HG02884 (cell line): ENCODE results near the gene CLEC11A.

ENCODE experiments used
- ATAC-seq: cut with Tn5 transposase; IDR thresholded peaks from one replicate; pipeline ENCODE4 v1.9.1; 2021; ENCODE audit warnings: mild to moderate bottlenecking, moderate library complexity; ENCODE audit not compliant: unreplicated experiment

Gene CLEC11A

DNA sequence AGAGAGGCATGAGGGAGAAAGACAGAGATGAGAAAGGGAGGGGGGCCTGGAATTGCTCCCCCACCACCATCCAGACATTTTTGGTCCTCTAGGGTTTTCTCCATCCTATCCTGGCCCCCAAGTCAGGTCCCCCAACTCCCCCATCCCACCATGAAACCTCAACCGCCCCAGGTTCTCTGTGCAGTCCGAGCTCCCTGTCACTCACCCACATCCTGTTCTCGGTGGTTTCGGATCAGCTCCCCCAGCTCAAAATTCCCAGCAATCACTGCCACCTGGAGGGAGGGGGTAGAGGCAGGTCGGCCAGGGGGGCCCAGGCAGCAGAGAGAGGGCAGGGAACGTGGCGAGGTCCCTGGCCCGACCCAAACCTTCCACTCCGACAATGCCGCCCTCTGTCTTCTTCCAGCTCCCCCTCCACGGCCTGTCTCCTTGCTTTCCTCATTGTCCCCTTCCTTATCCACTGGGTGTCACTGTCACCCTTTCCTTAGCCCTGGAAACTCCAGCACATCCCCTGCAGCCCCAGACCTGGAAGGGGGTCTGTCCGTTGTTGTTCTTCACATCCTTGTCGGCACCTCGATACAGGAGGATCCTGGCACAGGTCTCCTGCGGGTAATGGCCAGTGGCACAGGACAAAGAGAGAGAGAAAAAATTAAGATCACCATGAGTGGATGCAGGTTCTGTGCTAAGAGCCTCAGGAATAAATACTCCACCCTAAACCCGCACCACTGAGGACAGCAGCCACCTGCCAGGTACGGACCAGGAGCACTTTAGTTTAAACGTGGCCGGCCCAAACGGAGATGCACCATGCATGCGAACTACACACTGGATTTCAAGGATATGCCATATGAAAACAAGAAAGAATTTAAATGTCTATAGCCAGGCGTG lies 19.0 kb upstream of the CLEC11A start:
- ATAC-seq, result no peak

DNA sequence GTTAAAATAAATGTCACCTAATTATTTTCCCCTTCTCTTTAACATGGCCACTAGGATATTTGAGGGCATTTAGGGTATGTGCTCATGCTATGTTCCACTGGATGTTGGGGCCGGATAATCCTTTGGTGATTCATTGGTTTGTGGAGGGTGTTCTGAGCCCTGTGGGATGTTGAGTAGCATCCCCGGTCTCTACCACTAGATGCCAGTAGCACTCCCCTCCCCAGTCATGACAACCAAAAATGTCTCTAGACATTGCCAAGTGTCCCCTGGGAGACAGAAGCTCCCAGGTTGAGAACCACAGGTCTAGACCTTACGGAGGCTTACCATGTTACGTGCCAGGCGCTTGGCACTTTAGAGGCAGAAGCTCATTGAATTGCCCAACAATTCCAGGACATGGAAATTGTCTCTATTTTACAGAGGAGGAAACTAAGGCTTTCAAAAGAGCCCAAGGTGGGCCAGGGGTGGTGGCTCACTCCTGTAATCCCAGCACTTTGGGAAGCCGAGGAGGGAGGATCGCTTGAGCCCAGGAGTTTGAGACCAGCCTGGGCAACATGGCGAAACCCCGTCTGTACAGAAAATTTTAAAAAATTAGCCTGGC lies 17.6 kb upstream of the CLEC11A start:
- ATAC-seq, result no peak

DNA sequence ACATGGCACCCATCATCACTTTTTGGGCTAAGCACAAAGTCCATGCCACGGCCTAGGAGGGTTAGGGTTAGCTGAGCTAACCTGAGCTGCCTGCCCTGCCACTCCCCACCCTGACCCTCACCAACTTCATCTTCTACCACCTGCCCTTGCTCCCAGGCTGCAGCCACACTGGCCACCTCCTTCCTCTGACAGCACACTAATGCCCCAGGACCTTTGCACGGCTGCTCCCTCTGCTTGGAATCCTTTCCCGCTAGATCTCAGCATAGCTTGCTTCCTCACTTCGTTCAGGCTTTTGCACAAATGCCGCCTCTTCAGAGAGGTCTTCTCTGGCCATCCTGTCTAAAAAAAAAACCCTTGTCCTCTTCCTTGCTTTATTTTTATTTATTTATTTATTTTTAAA lies 16.8 kb upstream of the CLEC11A start:
- no peak for ATAC-seq

DNA sequence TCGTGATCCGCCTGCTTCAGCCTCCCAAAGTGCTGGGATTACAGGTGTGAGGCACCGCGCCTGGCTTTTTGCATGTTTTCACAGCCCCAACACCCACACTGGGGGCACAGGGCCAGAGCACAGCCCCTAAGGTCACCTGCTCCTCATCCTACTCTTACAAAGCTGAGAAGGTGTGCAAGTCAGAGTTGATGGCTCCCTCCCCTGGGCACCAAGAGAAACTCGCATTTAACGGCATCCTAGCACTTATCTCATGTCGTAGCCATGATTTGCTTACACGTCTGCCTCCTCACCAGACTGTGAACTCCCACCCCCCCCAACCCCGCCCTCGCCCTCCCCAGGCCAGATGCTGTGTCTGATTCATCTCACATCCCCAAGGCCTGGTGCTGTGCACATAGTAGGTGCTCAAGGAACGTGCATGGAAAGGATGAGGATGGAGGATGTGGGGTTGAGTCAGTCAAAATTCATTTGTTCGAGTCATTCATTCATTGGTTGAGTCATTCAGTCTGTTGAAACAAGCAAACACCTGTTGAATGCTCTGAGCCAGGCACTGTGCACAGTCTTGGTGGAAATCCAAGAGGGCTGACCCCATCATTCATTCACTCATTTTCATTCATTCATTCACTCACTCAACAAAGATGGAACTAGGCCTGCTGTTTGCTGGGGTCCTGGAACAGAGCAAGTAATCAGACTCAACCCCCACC lies 14.8 kb upstream of the CLEC11A start:
- no peak for ATAC-seq

DNA sequence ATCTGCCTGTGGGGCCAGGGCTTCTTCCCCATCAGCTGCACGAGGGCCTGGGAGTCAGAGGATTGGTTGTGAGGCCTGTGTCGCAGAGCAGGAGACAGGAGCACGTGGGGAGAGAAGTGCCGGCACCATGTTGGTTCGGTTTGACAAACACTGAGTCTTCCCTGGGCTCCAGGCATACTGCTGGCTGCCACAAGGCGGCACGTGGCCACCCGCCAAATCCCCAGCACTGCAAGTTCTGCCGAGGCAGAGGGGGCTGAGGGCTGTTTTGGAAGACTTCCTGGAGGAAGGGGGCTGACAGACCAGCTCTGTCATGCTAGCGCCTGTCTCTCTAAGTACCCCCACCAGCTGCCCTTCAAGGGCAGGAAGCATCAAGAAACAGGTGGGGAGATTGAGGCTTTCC lies 13.1 kb upstream of the CLEC11A start:
- ATAC-seq, result no peak

DNA sequence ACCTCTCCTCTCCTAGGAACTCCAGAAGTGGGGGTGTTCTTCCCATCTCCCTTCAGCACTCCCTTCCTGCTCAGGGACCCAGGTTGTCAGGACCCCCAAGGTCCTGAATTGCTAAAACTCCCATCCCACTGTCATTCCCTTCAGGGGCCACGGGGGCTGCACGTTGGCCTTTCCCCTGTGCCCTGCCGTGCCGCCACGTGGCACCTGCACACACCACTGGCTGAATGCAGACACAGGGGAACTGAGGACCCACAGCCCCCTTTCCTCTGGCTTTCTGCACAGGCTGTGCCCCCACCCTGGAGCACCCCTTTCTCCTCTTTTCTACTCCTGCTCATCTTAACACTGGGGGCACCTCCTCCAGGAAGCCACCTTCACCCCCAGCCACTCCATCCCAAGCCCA lies 12.6 kb upstream of the CLEC11A start:
- no peak for ATAC-seq

DNA sequence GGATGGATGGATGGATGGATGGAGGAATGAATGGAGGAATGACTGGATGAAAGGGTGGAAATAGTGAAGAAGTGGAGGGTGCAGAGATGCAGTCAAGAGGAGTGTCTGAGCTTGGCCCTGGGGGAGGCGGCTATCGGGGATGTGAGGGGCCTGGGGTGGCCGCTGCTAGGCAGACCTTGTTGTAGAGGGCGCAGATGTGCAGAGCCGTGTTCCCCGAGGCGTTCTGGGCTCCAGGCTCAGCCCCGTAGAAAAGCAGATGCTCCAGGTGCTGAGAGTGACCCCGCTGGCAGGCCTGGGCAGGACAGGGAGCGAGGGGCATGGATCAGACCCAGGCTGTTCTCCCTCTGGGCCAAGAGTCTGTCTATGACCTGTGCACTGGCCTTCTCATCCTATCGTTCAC lies 12.0 kb upstream of the CLEC11A start:
- no peak for ATAC-seq

DNA sequence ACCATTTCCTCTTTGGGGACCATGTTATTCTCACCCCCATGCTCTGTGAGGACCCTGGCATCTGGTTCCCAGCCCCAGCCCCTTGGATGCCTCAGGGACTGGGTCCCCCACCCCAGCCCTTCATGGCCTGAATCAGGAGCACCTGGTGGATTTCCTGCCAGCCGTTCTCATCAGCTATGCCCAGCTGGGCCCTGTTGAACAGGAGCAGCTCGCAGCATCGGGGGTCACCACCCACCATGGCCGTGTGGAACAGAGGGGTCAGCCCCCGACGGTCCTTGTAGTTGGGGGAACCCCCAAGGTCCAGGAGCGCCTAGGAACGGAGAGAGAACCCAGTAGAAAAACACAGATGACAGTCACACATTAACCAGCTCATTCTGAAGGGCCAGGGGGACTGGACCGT lies 11.4 kb upstream of the CLEC11A start:
- ATAC-seq, result no peak

DNA sequence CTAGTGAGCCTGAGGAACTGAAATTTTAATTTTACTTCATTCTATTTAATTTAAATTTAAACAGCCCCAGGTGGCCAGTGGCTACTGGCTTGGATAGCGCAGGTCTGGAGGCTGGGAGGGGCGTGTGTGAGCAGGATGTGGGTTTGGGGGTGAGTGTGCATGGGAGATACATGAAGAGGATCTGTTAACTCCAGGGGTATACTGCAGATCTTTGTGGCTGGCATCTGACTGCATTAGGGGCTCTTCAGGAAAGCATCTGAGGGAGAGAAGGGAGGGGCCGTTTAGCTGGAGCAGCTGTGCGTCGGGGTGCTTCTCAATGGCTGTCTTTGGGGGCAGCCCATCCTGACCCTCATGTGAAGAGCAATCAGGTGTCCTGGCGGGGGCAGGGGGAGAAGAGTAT lies 10.3 kb upstream of the CLEC11A start:
- no peak for ATAC-seq

DNA sequence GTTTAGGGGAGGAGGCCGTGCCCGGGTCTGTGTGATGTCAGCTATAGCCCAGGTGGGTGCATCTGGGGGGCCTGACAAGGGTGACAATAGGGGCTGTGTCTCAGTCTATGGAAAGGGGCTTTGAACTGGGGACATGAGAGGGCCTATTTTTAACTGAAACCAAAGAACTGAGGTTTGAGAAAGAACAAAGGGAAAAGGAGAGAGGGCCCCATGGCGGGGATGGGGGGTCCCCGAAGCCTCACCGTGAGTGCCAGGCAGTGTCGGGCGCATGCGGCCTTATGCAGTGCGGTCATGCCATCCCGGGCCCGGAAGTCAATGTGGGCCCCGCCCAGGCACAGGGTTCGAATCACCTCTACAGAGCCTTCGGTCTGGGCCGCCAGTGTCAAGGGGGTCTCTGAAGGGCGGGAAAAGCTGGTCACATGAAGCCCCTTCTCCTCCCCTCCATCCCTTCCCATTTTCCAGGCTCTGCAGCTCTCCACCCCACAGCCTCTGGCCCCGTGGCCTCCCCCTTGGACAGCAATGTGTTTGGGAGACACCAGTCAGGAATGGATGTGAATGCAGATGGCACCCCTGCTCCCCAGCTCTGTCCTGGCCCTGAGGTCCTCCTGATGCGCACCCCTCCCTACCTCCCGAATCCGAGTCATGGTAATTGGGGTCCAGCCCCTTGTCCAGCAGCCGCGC lies 9.5 kb upstream of the CLEC11A start:
- no peak for ATAC-seq

DNA sequence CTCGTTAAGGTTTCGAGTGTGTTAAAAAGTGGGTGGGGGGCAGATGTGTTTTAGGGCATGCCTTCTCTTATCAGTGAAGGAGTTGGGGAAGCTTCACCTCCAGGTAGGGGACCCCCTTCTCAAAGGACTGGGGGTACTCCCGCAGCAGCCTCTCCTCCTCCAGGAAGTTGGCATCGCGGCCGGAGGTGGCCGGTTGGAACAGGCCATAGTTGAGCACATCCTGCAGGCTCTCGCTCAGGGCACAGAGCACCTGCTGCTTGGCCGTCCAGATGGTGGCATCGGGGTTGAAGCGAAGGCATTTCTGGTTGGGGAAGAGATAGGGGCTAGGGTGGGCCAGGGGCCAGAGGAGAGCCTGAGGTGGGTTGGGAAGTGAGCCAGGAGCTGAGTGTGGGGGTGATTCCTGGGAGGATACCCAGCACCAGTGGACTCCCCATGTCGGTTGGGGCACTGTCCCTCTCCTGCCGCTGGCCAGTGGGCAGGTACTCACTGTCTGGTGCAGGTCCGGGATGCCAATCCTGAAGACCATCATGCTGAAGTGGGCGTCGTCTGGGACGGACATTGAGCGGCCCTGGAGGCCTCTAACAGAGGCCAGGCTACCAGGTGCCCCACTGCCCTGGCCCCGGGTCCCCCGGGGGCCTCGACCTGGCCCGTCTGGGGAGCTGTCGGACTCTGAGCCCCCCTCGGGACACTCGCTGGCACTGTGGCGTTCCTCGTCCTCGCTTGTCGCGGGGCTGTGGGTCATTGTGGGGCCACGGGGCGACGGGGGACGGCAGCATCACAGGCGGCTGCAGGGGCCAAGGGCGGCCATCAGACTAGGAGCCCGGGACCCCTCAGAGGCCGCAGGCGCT lies 6.8 kb upstream of the CLEC11A start:
- no peak for ATAC-seq

DNA sequence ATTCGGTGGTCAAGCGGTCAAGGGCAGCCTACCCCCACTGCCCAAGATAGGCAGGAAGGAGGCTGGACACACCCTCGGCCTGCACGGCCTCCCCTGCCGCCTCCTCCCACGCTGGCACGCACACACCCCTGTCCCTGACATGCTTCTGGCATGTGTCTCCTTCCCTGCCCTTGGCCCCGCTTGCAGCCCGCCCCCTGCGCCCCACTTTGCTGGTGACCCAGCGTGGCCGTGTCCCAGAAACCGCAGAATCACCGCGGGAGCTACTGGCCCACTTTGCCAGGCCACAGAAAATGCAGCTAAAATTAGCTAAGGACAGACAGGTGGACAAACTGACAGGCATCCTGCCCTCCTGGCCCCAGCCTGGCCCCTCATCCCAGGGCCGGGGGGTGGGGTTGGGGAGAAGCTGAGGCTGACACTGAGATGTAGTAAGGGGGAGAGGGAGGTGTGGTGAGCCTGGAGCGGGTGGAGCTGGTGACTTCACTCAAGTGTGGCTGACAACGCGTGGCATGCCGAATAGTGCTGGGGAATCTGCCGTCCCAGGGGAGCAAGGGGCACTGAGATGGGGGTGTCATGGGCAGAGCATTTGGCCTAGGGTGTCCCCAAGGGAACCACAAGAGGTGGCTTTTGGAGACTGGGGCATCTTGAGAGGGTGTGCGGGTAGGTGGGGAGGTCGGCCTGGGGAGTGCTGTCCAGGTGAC lies 6.0 kb upstream of the CLEC11A start:
- ATAC-seq, result no peak

DNA sequence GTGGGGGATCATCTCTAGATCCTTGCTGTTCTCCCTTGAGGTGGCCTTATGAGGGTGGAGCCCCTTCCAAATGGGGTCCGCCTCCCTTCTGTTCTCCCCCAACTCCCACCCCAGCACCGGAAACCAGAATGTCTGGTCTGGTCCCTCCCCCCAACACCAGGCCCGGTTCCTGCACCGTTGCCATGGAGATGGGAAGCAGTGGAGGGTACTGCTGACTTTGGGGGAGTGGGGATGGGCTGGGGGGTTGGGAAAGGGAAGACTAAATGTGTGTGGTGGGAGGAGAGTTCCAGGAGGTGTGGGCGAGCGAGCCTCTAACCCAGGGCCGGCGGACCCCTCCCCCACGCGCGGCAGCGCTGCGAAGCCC lies 5.3 kb upstream of the CLEC11A start:
- no peak for ATAC-seq

DNA sequence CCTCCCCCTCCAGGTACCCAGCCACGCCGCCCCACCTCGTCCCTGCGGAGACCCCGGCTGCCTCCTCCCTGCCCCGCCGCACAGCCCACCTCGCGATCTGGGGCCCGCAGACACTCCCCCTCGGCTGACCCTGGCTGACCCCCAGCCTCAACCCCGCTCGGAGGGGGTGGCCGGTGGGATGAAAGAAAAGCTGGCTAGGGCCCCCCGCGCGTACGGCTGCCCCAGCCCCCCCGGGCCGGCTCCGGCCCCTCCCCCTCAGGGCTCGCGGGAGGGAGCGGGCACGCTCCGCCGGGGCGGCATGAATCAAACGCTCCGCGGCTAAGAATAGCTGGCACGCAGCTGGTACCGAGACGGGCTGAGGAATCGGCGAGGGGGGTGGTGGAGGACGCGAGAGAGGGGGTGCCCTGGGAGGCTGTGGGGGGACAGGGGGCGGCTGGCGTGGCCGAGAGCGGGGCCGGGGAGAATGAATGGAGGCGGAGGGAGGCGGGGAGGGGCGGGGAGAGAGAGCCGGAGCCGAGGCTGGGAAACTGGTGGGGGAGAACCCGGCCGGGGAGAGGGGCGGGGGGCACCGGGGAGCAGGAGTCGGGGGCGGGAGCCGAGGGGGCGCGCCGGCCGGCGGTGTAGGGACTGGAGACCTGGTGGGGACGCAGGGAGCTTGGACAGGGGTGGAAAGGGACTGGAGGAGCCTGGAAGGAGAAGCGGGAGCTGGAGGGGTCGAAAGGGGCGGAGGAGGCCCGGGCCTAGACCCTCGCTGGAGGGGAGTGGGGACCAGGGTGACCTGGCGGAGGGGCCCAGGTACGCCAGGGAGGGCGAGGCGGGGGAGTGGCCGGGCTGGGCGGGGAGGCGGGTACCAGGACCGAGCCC lies 4.7 kb upstream of the CLEC11A start:
- ATAC-seq, result no peak

DNA sequence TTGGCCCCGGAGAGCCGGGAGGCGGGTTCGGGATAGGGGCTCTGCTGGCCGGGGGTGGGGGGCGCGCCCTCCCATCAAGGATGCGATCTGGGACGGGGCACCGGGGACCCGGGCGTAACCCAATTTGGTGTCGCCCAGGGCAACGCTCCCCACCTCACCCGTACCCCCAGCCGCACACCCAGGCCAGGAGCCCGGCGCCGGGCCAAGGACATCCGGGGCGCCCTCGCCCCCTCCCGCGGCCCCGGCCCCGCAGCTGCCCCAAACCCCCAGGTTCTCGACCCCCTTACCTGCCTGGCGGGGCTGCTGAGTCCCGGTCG lies 4.1 kb upstream of the CLEC11A start:
- no peak for ATAC-seq

DNA sequence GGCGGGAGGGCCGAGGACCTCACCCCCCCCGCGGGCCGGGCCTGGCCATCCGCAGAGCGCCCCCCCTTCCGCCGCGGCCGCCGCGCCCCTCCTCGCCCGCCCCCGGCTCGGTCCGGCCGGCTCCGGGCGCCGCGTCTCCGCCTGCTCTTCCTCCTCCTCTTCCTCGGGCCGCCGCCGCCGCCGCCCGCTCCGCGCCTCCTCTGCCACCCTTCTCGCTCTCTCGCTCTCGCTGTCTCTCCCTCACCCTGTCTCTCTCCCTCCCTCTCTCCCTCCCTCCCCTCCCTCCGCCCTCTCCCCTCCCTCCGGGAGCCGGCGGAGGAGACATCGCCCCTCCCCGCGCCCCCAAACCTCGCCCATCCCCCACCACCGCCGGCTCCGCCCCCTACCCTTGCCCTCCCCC lies 3.6 kb upstream of the CLEC11A start, which contains the start of gene SHANK1:
SHANK1 (minus strand) TSS at position 237 of the 400 bp plus-strand sequence. CDS start 2,883 bp downstream, outside the sequence.
- ATAC-seq, result no peak

DNA sequence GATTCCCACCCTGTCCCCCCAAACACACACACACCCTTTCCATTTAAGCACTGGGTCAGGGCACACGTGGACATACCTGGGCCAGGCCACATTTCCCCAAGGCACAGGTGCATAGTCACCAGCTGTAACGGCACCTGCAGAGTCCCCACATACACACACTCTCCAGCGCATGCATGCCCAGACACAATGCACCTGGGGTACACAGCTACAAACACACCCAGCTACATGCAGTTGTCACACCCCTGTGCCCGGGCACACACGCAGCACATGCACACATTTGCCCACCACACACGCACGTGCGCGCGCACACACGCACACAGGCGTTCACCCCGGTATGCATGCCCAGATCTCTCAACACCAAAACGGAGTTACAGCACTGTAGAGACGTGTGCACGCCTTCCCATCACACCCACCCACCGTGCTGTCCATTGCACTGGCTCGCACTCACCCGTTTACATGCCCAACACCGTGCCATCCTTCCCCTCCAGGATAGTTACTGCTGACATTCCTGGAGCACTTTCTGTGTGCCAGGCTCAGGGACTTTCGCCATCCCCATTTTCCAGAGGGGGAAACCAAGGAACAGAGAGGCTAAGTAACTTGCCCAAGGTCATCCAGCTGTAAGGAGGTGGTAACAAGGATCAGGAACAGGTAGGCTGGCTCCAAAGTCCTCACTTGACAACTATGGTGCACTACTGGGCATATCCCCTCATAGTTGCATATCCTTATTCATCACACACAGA lies 2.8 kb upstream of the CLEC11A start:
- ATAC-seq, result no peak

DNA sequence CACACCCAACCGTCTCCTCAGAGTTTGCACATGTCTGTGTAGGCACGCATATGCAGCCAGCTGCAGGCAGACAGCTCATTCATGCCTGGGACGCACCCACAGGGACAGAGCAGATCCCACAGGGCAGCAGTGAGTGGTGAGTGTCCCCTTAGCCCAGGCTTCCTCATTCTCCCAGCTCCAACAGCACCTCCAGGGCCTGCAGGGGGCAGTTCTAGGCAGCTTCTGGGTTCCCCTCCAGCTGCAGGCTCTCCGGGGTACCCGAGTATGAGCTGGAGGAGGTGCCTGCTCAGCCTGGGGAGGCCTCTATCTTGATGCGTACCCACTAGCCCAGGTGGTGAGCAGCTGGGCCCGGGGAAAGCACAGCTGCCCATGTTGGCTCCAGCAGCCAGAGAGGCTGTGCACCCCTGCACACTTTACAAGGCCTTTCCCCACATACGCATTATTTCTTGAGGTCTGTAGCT lies 2.2 kb upstream of the CLEC11A start:
- no peak for ATAC-seq
